Measurements from ENCODE around the gene IFNL1. TPM values are rescaled to one million over a fixed set of nuclear protein-coding genes. Genes with fewer than 3 reads are reported as not detected.

IFNL1 gene
- total RNA-seq, 1 experiment from 2014 or later = 0.57 TPM

DNA sequence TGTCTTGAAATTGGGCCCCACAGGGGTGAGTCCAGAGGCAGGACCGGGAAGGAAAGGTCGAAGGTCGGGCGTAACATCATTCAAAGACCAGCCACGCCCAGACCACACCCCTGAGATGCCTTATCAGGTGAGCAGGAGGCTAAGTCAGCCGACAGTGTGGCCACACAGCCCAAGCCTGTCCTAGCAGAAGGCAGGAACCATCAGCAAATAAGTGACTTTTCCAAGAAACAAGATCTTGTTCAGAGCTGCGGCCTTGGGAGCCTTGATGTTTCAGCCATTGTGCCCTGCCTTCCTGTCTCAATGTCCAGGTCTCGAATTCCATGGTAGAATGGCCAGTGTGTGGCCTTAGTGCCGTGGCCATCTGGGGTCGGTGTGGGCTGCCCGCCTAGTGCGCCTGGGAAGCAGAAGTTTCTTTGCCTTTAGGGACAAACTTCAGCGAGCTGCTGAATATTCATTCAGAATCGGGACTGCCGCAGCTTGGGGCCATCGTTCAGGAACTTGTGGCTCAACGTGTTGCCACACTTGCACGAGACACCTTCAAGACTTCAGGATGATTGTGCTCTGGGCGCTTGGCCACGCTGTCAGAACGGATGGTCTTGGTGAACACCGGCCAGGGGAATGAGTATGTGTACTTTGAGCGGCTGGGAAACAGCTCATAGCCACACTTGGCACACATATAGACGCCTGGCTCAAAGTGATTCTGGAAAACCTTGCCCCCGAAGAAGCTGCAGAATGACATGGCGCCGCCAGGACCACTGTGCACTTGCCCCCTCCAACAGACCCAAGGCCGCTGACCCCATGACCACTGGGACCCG is 41.5 kb upstream of the IFNL1 start:
- ATAC-seq = no peak
- ChIA-PET CTCF (interaction anchor here (0.7 to 0.9 kb wide), 2 partner anchors 54 to 87 kb away, joined by 3 to 12 read pairs; partner anchors contain the start of gene SAMD4B), POLR2A (interaction anchor here (0.5 to 0.7 kb wide), 5 partner anchors 33 to 734 kb away, joined by 3 to 11 read pairs (median 3); no protein-coding TSS in a partner anchor)
- DNase-seq (ENCODE audit: low read depth, low spot score) = no peak
- Histone ChIP-seq H3K27me3 (ENCODE audit: control insufficient read depth, insufficient read depth, low read length) (peaks cover 4% of the 10 kb centered on the region; the same call in 1 of the 2 replicates), H3K4me1 (ENCODE audit: control insufficient read depth, insufficient read depth, low read length) (no peaks in the 10 kb centered on the region), H3K36me3 (ENCODE audit: control insufficient read depth, insufficient read depth, low read length) (no peaks in the 10 kb centered on the region), H3K27ac (ENCODE audit: low read length) (no peak overlapping the region), H3K9me3 (ENCODE audit: control insufficient read depth, insufficient read depth, low read depth, low read length) (no peaks in the 10 kb centered on the region), H3K4me3 (ENCODE audit: low read depth in 2 of 2, low read length in 2 of 2) (no peak overlapping the region)
- BruUV-seq (replicated peaks) = no TSS peak
- intact Hi-C loops (cut with micrococcal nuclease; ENCODE audit: unreplicated experiment) = no loop called here
- TF ChIP-seq, protein P1, sequence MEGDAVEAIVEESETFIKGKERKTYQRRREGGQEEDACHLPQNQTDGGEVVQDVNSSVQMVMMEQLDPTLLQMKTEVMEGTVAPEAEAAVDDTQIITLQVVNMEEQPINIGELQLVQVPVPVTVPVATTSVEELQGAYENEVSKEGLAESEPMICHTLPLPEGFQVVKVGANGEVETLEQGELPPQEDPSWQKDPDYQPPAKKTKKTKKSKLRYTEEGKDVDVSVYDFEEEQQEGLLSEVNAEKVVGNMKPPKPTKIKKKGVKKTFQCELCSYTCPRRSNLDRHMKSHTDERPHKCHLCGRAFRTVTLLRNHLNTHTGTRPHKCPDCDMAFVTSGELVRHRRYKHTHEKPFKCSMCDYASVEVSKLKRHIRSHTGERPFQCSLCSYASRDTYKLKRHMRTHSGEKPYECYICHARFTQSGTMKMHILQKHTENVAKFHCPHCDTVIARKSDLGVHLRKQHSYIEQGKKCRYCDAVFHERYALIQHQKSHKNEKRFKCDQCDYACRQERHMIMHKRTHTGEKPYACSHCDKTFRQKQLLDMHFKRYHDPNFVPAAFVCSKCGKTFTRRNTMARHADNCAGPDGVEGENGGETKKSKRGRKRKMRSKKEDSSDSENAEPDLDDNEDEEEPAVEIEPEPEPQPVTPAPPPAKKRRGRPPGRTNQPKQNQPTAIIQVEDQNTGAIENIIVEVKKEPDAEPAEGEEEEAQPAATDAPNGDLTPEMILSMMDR (IDR thresholded peaks at IDR 0.05) = no peak
- TF ChIP-seq, protein P2, sequence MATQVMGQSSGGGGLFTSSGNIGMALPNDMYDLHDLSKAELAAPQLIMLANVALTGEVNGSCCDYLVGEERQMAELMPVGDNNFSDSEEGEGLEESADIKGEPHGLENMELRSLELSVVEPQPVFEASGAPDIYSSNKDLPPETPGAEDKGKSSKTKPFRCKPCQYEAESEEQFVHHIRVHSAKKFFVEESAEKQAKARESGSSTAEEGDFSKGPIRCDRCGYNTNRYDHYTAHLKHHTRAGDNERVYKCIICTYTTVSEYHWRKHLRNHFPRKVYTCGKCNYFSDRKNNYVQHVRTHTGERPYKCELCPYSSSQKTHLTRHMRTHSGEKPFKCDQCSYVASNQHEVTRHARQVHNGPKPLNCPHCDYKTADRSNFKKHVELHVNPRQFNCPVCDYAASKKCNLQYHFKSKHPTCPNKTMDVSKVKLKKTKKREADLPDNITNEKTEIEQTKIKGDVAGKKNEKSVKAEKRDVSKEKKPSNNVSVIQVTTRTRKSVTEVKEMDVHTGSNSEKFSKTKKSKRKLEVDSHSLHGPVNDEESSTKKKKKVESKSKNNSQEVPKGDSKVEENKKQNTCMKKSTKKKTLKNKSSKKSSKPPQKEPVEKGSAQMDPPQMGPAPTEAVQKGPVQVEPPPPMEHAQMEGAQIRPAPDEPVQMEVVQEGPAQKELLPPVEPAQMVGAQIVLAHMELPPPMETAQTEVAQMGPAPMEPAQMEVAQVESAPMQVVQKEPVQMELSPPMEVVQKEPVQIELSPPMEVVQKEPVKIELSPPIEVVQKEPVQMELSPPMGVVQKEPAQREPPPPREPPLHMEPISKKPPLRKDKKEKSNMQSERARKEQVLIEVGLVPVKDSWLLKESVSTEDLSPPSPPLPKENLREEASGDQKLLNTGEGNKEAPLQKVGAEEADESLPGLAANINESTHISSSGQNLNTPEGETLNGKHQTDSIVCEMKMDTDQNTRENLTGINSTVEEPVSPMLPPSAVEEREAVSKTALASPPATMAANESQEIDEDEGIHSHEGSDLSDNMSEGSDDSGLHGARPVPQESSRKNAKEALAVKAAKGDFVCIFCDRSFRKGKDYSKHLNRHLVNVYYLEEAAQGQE (IDR thresholded peaks at IDR 0.05; ENCODE audit: insufficient read depth in 1 of 2, low read depth in 2 of 2, low read length in 1 of 2) = peak in 1 of 2 experiments; percentile 45; a peak in 1 of 4 replicates
- TF ChIP-seq SIN3A (IDR thresholded peaks at IDR 0.05; ENCODE audit: borderline replicate concordance, insufficient read depth, low read depth, low read length) = no peak
- no peak for TF ChIP-seq TCF7L2 (IDR thresholded peaks at IDR 0.05; ENCODE audit: low read depth, low read length)
- no peak for TF ChIP-seq POLR2AphosphoS5 (IDR thresholded peaks at IDR 0.05; ENCODE audit: low read depth, low read length)
- in situ Hi-C loops (cut with HindIII; ENCODE audit: low pct_unique_long_range_greater_than_20kb, low sequenced_read_pairs) = loop anchor here (5.0 kb wide), 3 partner anchors 37 to 187 kb away; no protein-coding TSS in a partner anchor

DNA sequence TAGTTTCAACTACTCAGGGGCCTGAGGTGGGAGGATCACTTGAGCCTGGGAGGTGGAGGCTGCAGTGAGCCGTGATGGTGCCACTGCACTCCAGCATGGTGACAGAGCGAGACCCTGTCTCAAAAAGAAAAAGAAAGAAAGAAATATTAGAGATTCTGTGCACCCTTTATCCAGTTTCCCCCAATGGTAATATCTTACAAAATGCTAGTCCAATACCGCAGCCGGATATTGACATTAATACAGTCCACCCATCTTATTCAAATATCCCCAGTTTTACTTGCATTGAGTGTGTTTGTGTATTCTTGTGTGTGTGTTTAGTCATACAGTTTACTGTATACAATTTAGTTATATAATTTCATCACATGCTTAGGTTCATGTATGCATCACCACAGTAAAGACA is 39.0 kb upstream of the IFNL1 start:
- TF ChIP-seq POLR2AphosphoS5 (IDR thresholded peaks at IDR 0.05; ENCODE audit: low read depth, low read length) (no peak), TCF7L2 (IDR thresholded peaks at IDR 0.05; ENCODE audit: low read depth, low read length) (no peak), SIN3A (IDR thresholded peaks at IDR 0.05; ENCODE audit: borderline replicate concordance, insufficient read depth, low read depth, low read length) (no peak)
- TF ChIP-seq, protein P1 (IDR thresholded peaks at IDR 0.05) = no peak
- TF ChIP-seq, protein P2 (IDR thresholded peaks at IDR 0.05; ENCODE audit: insufficient read depth in 1 of 2, low read depth in 2 of 2, low read length in 1 of 2) = no peak
- BruUV-seq (replicated peaks) = no TSS peak
- in situ Hi-C loops (cut with HindIII; ENCODE audit: low pct_unique_long_range_greater_than_20kb, low sequenced_read_pairs) (no loop called here), intact Hi-C loops (cut with micrococcal nuclease; ENCODE audit: unreplicated experiment) (no loop called here)
- POLR2A ChIA-PET = interaction anchor here (0.9 kb wide), 1 partner anchor 53 kb away, joined by 3 read pairs; no protein-coding TSS in a partner anchor
- no peak overlapping the region for H3K27ac ChIP-seq (ENCODE audit: low read length)
- H3K4me1 ChIP-seq (ENCODE audit: control insufficient read depth, insufficient read depth, low read length) = no peaks in the 10 kb centered on the region
- H3K36me3 ChIP-seq (ENCODE audit: control insufficient read depth, insufficient read depth, low read length) = no peaks in the 10 kb centered on the region
- CTCF ChIA-PET = no interaction called here
- no peaks in the 10 kb centered on the region for H3K9me3 ChIP-seq (ENCODE audit: control insufficient read depth, insufficient read depth, low read depth, low read length)
- H3K27me3 ChIP-seq (ENCODE audit: control insufficient read depth, insufficient read depth, low read length) = peaks cover 4% of the 10 kb centered on the region; the same call in 1 of the 2 replicates
- DNase-seq (ENCODE audit: low read depth, low spot score) (no peak), ATAC-seq (no peak)
- no peak overlapping the region for H3K4me3 ChIP-seq (ENCODE audit: low read depth in 2 of 2, low read length in 2 of 2)

Measured in Panc1 (cell line).